ENCODE measurements around the gene CCDC63.

Gene CCDC63

GRCh38 chr12:110846615-110847566 is at the start of gene CCDC63:
Gene CCDC63 (plus strand): TSS chr12:110846987. CDS start chr12:110852955, 5,968 bp downstream.
- DNase-seq: no peak

GRCh38 chr12:110798461-110798860 is 48.3 kb upstream of the CCDC63 start:
- DNase-seq: no peak

GRCh38 chr12:110802489-110802888 is 44.3 kb upstream of the CCDC63 start:
- DNase-seq: no peak

- no peak for DNase-seq
Measured at GRCh38 chr12:110804406-110804805, 42.4 kb upstream of the CCDC63 start.

- no peak for DNase-seq
Measured at GRCh38 chr12:110807640-110808039, 39.1 kb upstream of the CCDC63 start.

GRCh38 chr12:110809149-110809548 is 37.6 kb upstream of the CCDC63 start:
- DNase-seq: no peak

- no peak for DNase-seq
Measured at GRCh38 chr12:110811972-110812371, 34.8 kb upstream of the CCDC63 start.

GRCh38 chr12:110813285-110813684 is 33.5 kb upstream of the CCDC63 start:
- no peak for DNase-seq

- no peak for DNase-seq
Measured at GRCh38 chr12:110813756-110814155, 33.0 kb upstream of the CCDC63 start.

- no peak for DNase-seq
Measured at GRCh38 chr12:110816248-110816647, 30.5 kb upstream of the CCDC63 start.

GRCh38 chr12:110816779-110817178 is 30.0 kb upstream of the CCDC63 start:
- no peak for DNase-seq

GRCh38 chr12:110818511-110818910 is 28.3 kb upstream of the CCDC63 start:
- no peak for DNase-seq

- no peak for DNase-seq
Measured at GRCh38 chr12:110819150-110819549, 27.6 kb upstream of the CCDC63 start.

- DNase-seq: no peak
Measured at GRCh38 chr12:110819646-110820045, 27.1 kb upstream of the CCDC63 start.

GRCh38 chr12:110821917-110822316 is 24.9 kb upstream of the CCDC63 start:
- DNase-seq: no peak

- no peak for DNase-seq
Measured at GRCh38 chr12:110822821-110823415, 23.9 kb upstream of the CCDC63 start.

GRCh38 chr12:110824342-110824741 is 22.4 kb upstream of the CCDC63 start:
- DNase-seq: no peak

GRCh38 chr12:110825530-110825929 is 21.3 kb upstream of the CCDC63 start:
- no peak for DNase-seq

GRCh38 chr12:110826592-110827200 is 20.1 kb upstream of the CCDC63 start:
- DNase-seq: no peak

GRCh38 chr12:110829308-110829707 is 17.5 kb upstream of the CCDC63 start:
- DNase-seq: no peak

GRCh38 chr12:110836291-110836690 is 10.5 kb upstream of the CCDC63 start:
- DNase-seq: no peak

- DNase-seq: no peak
Measured at GRCh38 chr12:110841007-110841406, 5.8 kb upstream of the CCDC63 start.

GRCh38 chr12:110844131-110844530 is 2.7 kb upstream of the CCDC63 start:
- no peak for DNase-seq

Measured in cortex of kidney (tissue), 1 donor.